Stimulated activated CD4-positive, alpha-beta T cell treated with anti-CD3 and anti-CD28 coated beads, Interleukin-12 subunit alpha, Interleukin-12 subunit beta, amount 100 ng/mL, for 24 hours (primary cell): Measurements from ENCODE around the gene INTS14.
A peak's percentile ranks its signal among the peaks of the same experiment; 100 is the strongest.

Experiments
- DNase-seq, 2 experiments: peaks; one replicate each; pipeline ENCODE4 v3.0.0-alpha.2; 2020; ENCODE audit warnings: low read depth in 2 of 2

Gene INTS14

GRCh38 chr15:65610871-65611718 is at the start of gene INTS14:
Gene INTS14 (minus strand): TSS chr15:65611131. CDS start chr15:65607380, 3,751 bp downstream.
- DNase-seq: peak; percentile 91 to 98

- DNase-seq: no peak
Observed at GRCh38 chr15:65659502-65660052, 48.6 kb upstream of the INTS14 start.

GRCh38 chr15:65655457-65655856 is 44.5 kb upstream of the INTS14 start:
- no peak for DNase-seq

GRCh38 chr15:65655026-65655425 is 44.1 kb upstream of the INTS14 start:
- DNase-seq: no peak

- no peak for DNase-seq
Observed at GRCh38 chr15:65653801-65654521, 43.0 kb upstream of the INTS14 start.

- DNase-seq: no peak
Observed at GRCh38 chr15:65653341-65653740, 42.4 kb upstream of the INTS14 start.

- no peak for DNase-seq
Observed at GRCh38 chr15:65651831-65652749, 41.2 kb upstream of the INTS14 start.

- DNase-seq: no peak
Observed at GRCh38 chr15:65651042-65651322, 40.1 kb upstream of the INTS14 start.

- no peak for DNase-seq
Observed at GRCh38 chr15:65650312-65651041, 39.5 kb upstream of the INTS14 start.

GRCh38 chr15:65646486-65646885 is 35.6 kb upstream of the INTS14 start:
- DNase-seq: no peak

GRCh38 chr15:65645392-65645791 is 34.5 kb upstream of the INTS14 start:
- no peak for DNase-seq

- DNase-seq: no peak
Observed at GRCh38 chr15:65644282-65644681, 33.4 kb upstream of the INTS14 start.

GRCh38 chr15:65642594-65642993 is 31.7 kb upstream of the INTS14 start:
- DNase-seq: no peak

GRCh38 chr15:65641768-65642475 is 31.0 kb upstream of the INTS14 start:
- DNase-seq: no peak

- DNase-seq: no peak
Observed at GRCh38 chr15:65639509-65639908, 28.6 kb upstream of the INTS14 start.

- DNase-seq: no peak
Observed at GRCh38 chr15:65638681-65639089, 27.8 kb upstream of the INTS14 start.

GRCh38 chr15:65638109-65638508 is 27.2 kb upstream of the INTS14 start:
- no peak for DNase-seq

GRCh38 chr15:65634356-65634755 is 23.4 kb upstream of the INTS14 start:
- DNase-seq: no peak

GRCh38 chr15:65633752-65634151 is 22.8 kb upstream of the INTS14 start:
- no peak for DNase-seq

- no peak for DNase-seq
Observed at GRCh38 chr15:65632780-65633375, 21.9 kb upstream of the INTS14 start.
